GM04504 (cell line): Measurements from ENCODE around the gene DGKI.
"Not testable (repeated sequence)": the region's sequence is repeated elsewhere in the genome, so short reads cannot be mapped to it uniquely, and the experiment has no call there.

Experiments used
- DNase-seq: peaks from one replicate; pipeline ENCODE4 v3.0.0-alpha.2; 2012; ENCODE audit warnings: low read depth

DGKI gene

GRCh38 chr7:137469191-137469811, 377.5 kb downstream of the DGKI start:
- DNase-seq, result no peak

- no peak for DNase-seq
Measured at GRCh38 chr7:137462847-137463246, 383.9 kb downstream of the DGKI start.

- no peak for DNase-seq
Measured at GRCh38 chr7:137462074-137462715, 384.6 kb downstream of the DGKI start.

GRCh38 chr7:137458399-137458798, 388.4 kb downstream of the DGKI start:
- DNase-seq, result no peak

- peak; percentile 31 for DNase-seq
Measured at GRCh38 chr7:137454767-137455166, 392.0 kb downstream of the DGKI start.

- DNase-seq, result no peak
Measured at GRCh38 chr7:137454246-137454724, 392.5 kb downstream of the DGKI start.

- no peak for DNase-seq
Measured at GRCh38 chr7:137453356-137453755, 393.4 kb downstream of the DGKI start.

GRCh38 chr7:137449016-137449415, 397.8 kb downstream of the DGKI start:
- DNase-seq, result no peak

- DNase-seq, result not testable (repeated sequence)
Measured at GRCh38 chr7:137448572-137448971, 398.2 kb downstream of the DGKI start.

- no peak for DNase-seq
Measured at GRCh38 chr7:137446025-137446424, 400.7 kb downstream of the DGKI start.

GRCh38 chr7:137445268-137445667, 401.5 kb downstream of the DGKI start:
- no peak for DNase-seq

- DNase-seq, result peak; percentile 36
Measured at GRCh38 chr7:137443616-137444015, 403.2 kb downstream of the DGKI start.

GRCh38 chr7:137441451-137441850, 405.3 kb downstream of the DGKI start:
- DNase-seq, result no peak

- DNase-seq, result peak; percentile 43
Measured at GRCh38 chr7:137439829-137440825, 406.6 kb downstream of the DGKI start.

- no peak for DNase-seq
Measured at GRCh38 chr7:137434946-137435345, 411.8 kb downstream of the DGKI start.

- DNase-seq, result no peak
Measured at GRCh38 chr7:137434530-137434929, 412.2 kb downstream of the DGKI start.

GRCh38 chr7:137423321-137423720, 423.5 kb downstream of the DGKI start:
- no peak for DNase-seq

GRCh38 chr7:137421366-137421765, 425.4 kb downstream of the DGKI start:
- DNase-seq, result no peak

GRCh38 chr7:137418841-137419240, 427.9 kb downstream of the DGKI start:
- no peak for DNase-seq

GRCh38 chr7:137417464-137417863, 429.3 kb downstream of the DGKI start:
- no peak for DNase-seq

GRCh38 chr7:137413901-137414300, 432.9 kb downstream of the DGKI start:
- no peak for DNase-seq

- DNase-seq, result no peak
Measured at GRCh38 chr7:137411446-137411845, 435.3 kb downstream of the DGKI start.

- DNase-seq, result no peak
Measured at GRCh38 chr7:137408126-137408525, 438.6 kb downstream of the DGKI start.
